ENCODE measurements around the gene C16orf78. TPM values are rescaled to one million over a fixed set of nuclear protein-coding genes. Genes with fewer than 3 reads are reported as not detected.
"Not testable (repeated sequence)": the region's sequence is repeated elsewhere in the genome, so short reads cannot be mapped to it uniquely, and the experiment has no call there.

C16orf78 gene
- total RNA-seq, 1 donor from 2014 or later, result not detected

DNA sequence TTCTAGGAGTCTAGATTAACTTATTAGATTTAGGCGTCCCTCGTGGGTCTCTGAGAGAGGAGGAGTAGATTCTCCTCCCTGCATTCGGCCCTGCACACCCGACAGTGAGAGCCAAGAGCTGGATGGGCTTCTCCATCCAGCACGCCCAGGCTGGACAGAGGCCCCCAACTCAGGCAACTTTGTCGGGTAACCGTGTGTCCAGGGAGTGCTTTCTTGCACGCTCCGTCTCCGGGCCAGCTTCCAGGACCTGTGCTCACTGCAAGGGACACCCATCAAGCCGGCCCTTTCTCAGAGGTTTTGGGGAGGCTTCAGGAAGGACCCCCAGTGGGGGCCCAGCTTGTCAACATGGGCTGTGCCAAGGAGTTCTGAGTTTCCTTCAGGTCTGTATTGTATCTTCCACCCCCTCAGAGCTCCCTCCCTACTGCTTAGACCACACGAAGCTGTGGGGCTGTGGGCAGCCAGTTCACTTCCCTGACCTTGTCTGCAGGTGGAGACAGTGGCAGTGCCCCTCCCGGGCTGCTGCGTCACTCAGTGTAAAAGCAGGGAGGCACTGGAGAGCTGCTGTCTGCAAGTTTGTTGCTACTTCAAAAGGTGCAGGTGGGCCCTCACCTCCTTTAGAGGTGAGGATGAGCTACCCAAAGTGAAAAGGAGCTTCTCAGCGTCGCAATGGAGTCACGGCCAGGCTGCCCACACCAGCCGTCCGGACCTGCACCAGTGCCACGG, 24.0 kb upstream of the C16orf78 start:
- DNase-seq, result no peak

GRCh38 chr16:49350265-49351095, 23.1 kb upstream of the C16orf78 start:
- no peak for DNase-seq

DNA sequence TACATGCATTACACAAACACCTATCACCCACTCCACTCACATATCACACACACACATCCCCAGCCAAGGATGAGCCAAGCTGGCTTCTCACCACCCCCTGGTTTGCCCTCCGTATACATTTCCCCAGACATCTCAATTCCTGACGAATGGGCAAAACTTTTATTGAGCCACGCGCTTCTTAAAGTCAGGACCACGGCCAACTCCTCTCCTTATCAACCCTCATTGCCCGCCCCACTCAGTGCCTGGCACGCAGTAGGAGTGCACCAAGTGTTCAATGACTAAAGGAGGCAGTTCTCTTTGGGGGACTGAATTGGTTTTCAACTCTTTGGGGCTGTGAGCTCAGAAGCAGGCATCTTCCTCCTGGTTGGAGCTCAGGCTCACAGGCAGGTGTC, 22.5 kb upstream of the C16orf78 start:
- DNase-seq, result no peak

DNA sequence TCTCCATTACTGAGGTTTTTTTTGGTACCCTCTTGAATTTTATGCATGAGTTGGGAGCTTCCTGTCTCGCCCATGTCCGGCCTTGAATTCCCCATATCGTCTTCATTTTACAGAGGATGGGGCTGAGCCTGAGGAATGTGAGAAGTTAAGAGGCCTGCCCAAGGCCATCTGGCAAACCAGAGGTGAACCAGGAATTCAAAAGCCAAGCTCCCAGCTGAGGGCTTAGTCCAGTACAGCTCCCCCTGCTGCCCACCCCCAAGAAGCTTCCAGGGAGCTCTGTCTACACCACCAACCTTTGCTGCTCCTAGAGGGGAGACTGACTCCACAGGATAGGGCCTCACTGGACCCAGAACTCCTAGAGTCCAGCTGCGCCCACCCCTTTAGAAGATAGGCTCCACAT, 20.7 kb upstream of the C16orf78 start:
- DNase-seq, result no peak

GRCh38 chr16:49353680-49354079, 19.9 kb upstream of the C16orf78 start:
- no peak for DNase-seq

GRCh38 chr16:49354101-49354500, 19.5 kb upstream of the C16orf78 start:
- no peak for DNase-seq

DNA sequence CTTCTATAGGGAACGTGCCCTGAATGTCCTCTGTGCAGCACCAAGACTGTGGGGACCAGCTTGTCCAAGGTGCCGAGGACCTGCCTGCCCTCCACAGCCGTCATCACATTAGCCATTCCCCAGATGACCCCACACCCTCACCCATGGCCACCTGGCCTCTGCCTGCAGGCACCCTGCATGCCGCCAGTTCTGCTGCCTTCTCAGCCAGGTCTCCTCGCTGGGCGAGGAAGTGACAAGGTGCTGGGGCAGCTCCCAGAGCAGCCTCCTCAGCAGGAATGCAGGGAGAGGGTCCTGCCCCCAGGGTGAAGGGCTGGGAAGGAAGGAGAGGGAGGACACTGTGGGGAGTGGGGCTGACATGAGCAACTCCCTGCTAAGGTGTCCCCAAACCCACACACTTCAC, 18.6 kb upstream of the C16orf78 start:
- DNase-seq, result no peak

GRCh38 chr16:49355933-49356665, 17.5 kb upstream of the C16orf78 start:
- DNase-seq, result no peak

- DNase-seq, result no peak
These were observed 16.7 kb upstream of the C16orf78 start for GRCh38 chr16:49356728-49357488.

DNA sequence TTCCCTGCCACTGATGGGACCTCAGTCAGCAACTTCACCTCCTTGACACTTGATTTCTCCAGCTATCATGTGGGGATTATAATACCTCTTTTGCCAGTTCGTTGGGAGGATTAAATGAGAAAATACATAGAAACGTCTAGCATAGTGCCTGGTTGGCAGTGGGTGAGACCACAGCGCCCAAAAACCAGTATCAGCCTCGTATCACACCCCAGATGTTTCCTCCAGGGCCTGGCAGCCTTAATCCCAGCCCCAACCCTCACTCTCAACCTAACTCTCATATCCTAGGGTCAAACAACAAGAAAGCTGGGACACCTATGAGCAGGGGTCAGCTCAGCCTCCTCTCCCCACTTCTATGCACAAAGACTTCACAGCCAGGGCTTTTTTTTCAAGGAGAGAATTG, 14.0 kb upstream of the C16orf78 start:
- DNase-seq, result no peak

GRCh38 chr16:49361731-49362130, 11.9 kb upstream of the C16orf78 start:
- DNase-seq, result not testable (repeated sequence)

DNA sequence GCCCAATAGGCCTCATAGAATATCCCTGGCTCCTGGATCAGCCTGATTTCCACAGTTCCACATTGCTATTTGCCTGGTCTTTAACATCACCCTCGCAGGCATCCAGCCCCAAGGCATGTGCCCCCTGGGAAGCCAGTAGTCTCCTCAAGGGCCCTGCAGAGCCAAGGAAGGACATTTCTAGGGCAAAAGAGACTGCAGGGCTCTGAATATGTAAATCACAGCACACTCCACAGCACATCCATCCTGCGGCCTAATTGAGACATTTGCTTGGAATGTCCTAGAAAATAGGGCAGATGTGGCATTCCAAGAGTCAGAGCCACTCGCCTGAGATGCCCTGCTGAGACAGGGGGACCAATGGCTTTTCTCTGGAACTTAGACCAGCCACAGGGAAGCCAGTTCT, 11.4 kb upstream of the C16orf78 start:
- DNase-seq, result no peak

- DNase-seq, result no peak
These were observed 7.7 kb upstream of the C16orf78 start for GRCh38 chr16:49365711-49366509.

- no peak for DNase-seq
These were observed 6.9 kb upstream of the C16orf78 start for GRCh38 chr16:49366669-49367068.

GRCh38 chr16:49369651-49370611, 3.7 kb upstream of the C16orf78 start:
- no peak for DNase-seq

DNA sequence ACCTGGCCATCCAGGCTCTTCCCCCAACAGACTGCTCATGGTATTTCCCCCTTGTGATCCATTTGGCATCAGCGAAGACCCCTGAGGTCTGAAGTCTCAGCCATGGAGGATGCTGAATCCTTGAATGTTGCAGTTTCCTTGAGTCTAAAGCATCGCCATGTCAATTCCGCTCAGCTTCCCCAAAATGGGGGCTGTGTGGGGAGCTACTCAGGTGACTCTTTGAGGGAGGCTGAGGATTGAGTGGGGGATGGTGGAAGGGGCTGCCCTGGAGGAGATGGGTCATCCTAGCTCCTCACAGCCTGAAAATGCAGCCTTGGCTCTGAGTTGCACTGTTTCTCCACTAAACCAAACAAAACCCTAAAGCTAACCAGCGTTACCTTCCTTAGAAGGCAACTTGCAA, 2.6 kb downstream of the C16orf78 start:
- DNase-seq, result no peak

DNA sequence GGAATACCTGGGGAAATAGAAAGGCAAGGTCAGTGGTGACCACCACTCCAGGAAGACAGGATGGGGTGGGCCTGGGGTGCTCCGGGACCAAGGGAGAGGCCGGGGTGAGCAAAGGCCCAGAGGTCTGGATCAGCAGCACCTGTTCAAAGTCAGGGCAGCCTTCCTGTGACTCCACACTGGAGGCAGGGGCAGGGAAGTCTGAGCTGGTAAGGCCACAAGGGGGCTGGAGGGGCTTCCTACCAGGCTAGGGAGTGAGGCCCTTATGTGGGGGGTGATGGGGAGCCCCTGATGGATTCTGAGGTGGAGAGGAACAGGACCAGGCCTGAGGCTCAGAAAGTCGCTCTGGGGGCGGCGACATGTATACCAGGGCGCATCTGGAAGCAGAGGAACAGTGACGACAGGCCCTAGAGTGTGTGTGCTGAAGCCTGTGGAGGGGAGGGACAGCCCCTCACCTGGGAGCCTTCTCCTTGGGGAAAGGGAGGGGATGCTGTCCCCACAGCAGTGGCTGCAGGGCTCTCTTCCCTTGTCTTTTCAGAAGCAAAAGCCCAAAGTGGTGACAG, 3.7 kb downstream of the C16orf78 start:
- DNase-seq, result no peak

- no peak for DNase-seq
These were observed 4.6 kb downstream of the C16orf78 start for GRCh38 chr16:49378238-49378637.

DNA sequence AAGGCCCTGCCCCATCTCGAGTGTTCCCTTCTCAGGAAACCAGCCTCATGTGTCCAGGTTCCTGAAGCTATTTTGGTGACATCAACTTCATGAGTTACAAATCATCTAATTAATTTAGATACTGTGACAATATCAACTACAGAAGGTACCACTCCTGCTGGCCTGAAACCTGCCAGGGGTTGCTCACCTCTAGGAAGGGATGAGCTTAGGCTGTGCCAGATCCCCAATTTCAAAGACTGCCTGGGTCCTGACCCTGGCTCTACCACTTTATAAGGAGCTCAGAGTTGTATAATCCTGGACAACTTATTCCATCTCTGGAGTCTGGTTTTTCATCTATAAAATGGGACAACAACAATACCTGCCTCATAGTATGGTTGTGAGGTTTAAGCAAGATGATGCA, 5.2 kb downstream of the C16orf78 start:
- no peak for DNase-seq

GRCh38 chr16:49382916-49383315, 9.3 kb downstream of the C16orf78 start:
- no peak for DNase-seq

Measured in skin of body (tissue), 2 donors.